ENCODE data around the gene PVR. TPM values are rescaled to one million over a fixed set of nuclear protein-coding genes. Genes with fewer than 3 reads are reported as not detected.

PVR gene
- total and polyA plus RNA-seq, 10 of the 15 experiments (the other 5 are each of a cell fraction or from before 2014, with no cell fraction given): 0.07 to 4.0 (median 1.9) TPM

GRCh38 chr19:44653977-44654774 is 10.5 kb downstream of the PVR start:
- H3K4me1 ChIP-seq (ENCODE audit: control insufficient read depth, insufficient read depth, low read length): no peaks in the 10 kb centered on the region; the same call in 1 of the 2 replicates
- in situ Hi-C loops (cut with MboI) (no loop called here), intact Hi-C loops (cut with micrococcal nuclease; ENCODE audit: unreplicated experiment) (loop anchor here (2.0 to 10.0 kb wide), 4 partner anchors 31 to 191 kb away; partner anchors contain the start of genes CBLC and NECTIN2)
- SMC1A ChIA-PET (ENCODE audit: uncharacterized antibody, unreplicated experiment): interaction anchor here (0.8 to 3.8 kb wide), 13 partner anchors 18 to 189 kb away, joined by 3 to 37 read pairs (median 3); no protein-coding TSS in a partner anchor
- RAD21 ChIA-PET (ENCODE audit: unreplicated experiment): interaction anchor here (0.7 to 4.0 kb wide), 18 partner anchors 9 to 405 kb away, joined by 3 to 33 read pairs (median 4); partner anchors contain the start of gene NECTIN2
- no peaks in the 10 kb centered on the region for H3K27me3 ChIP-seq (replicated peaks in 1 of 2; ENCODE audit: control insufficient read depth in 2 of 2, insufficient read depth in 2 of 2, low read length in 1 of 2)
- FAIRE-seq (peak; percentile 97), DNase-seq (ENCODE audit: low read depth, low spot score) (peak; percentile 38), ATAC-seq (peak; percentile 99)
- CTCF ChIA-PET: interaction anchor here (0.6 to 4.9 kb wide), 32 partner anchors 9 to 1952 kb away, joined by 3 to 59 read pairs (median 4); partner anchors contain the start of genes NECTIN2 and TOMM40
- H3K9ac ChIP-seq (ENCODE audit: control insufficient read depth, insufficient read depth, low read length): no peak overlapping the region
- no peaks in the 10 kb centered on the region for H3K9me3 ChIP-seq (replicated peaks; ENCODE audit: control insufficient read depth, insufficient read depth, low read length)
- H3K4me3 ChIP-seq: no peak overlapping the region
- POLR2A ChIA-PET: no interaction called here
- no peak overlapping the region for H3K27ac ChIP-seq (ENCODE audit: control insufficient read depth, insufficient read depth)
- no peaks in the 10 kb centered on the region for H3K36me3 ChIP-seq (ENCODE audit: control insufficient read depth in 2 of 2, insufficient read depth in 2 of 2, low read length in 1 of 2)
- 15% methylated on average over 13 of the region's 16 CpGs for whole genome bisulfite sequencing (ENCODE audit: insufficient coverage, insufficient replicate concordance, low lambda C conversion rate, missing lambda C conversion rate)
- H4K20me1 ChIP-seq (ENCODE audit: control insufficient read depth, insufficient read depth): no peaks in the 10 kb centered on the region
- H3K4me2 ChIP-seq (ENCODE audit: control insufficient read depth, insufficient read depth): no peak overlapping the region
- no peaks in the 10 kb centered on the region for H3K79me2 ChIP-seq (ENCODE audit: control insufficient read depth, insufficient read depth, low read length)
- no TSS peak for BruUV-seq (replicated peaks)
- no peak overlapping the region for H2AFZ ChIP-seq (ENCODE audit: control insufficient read depth, low read depth, low read length)
- TF ChIP-seq USF2 (IDR thresholded peaks at IDR 0.05; ENCODE audit: borderline replicate concordance, low read depth, low read length): peak; percentile 61
- no peak for TF ChIP-seq ZNF687 (IDR thresholded peaks at IDR 0.05)
- peak; percentile 75 for TF ChIP-seq RAD51 (IDR thresholded peaks at IDR 0.05)
- TF ChIP-seq USF1 (IDR thresholded peaks at IDR 0.05; ENCODE audit: borderline replicate concordance, extremely low read length, insufficient read depth, low read depth, low read length): peak; percentile 78
- peak; percentile 28; the same call in 1 of the 2 replicates for TF ChIP-seq RUNX3 (IDR thresholded peaks at IDR 0.05; ENCODE audit: low read length)
- no peak for TF ChIP-seq ZSCAN29 (IDR thresholded peaks at IDR 0.05)
- TF ChIP-seq SIN3A (IDR thresholded peaks at IDR 0.05; ENCODE audit: low read depth, low read length): 0 out of 2 replicates have a peak, but pooled peaks have one; percentile 32
- TF ChIP-seq KLF5 (IDR thresholded peaks at IDR 0.05; ENCODE audit: partially characterized antibody): no peak
- TF ChIP-seq BHLHE40 (IDR thresholded peaks at IDR 0.05; ENCODE audit: borderline replicate concordance in 1 of 2, low read depth in 2 of 2, low read length in 1 of 2): peak; percentile 8 to 35; a peak in 1 of 4 replicates
- peak; percentile 53; the same call in 1 of the 2 replicates for TF ChIP-seq BACH1 (IDR thresholded peaks at IDR 0.05; ENCODE audit: borderline replicate concordance)
- TF ChIP-seq RCOR1 (conservative IDR thresholded peaks at IDR 0.05; ENCODE audit: low read depth, low read length): no peak
- no peak for TF ChIP-seq PKNOX1 (IDR thresholded peaks at IDR 0.05)
- peak; percentile 54; the same call in 1 of the 2 replicates for TF ChIP-seq YY1 (IDR thresholded peaks at IDR 0.05; ENCODE audit: low read depth, low read length)
